Medulla oblongata (tissue), 1 donor: ENCODE results near the gene FFAR1.
"Not testable (repeated sequence)": the region's sequence is repeated elsewhere in the genome, so short reads cannot be mapped to it uniquely, and the experiment has no call there.

ENCODE experiments used
- DNase-seq: peaks from one replicate; pipeline ENCODE4 v3.0.0-alpha.2; 2015; ENCODE audit errors: extremely low spot score

FFAR1 gene

DNA sequence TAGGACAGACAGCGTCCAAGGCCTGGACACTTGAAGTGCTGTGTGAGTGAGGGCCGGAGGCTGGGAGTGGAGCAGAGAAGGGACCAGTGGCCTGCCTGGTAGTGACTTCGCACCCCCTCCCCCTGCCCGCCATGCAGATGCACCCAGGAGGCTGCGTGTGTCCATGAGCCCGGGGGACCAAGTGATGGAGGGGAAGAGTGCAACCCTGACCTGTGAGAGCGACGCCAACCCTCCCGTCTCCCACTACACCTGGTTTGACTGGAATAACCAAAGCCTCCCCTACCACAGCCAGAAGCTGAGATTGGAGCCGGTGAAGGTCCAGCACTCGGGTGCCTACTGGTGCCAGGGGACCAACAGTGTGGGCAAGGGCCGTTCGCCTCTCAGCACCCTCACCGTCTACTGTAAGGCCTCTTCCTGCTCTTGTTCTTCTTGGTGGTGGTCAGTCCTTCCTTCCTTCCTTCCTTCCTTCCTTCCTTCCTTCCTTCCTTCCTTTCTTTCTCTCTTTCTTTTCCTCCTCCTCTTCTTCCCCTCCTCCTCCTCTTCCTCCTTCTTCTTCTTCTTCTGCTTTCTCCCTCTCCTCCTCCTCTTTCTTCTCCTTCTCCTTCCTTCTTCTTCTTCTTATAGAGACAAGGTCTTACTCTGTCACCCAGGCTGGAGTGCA, 6.0 kb upstream of the FFAR1 start:
- DNase-seq, result no peak

DNA sequence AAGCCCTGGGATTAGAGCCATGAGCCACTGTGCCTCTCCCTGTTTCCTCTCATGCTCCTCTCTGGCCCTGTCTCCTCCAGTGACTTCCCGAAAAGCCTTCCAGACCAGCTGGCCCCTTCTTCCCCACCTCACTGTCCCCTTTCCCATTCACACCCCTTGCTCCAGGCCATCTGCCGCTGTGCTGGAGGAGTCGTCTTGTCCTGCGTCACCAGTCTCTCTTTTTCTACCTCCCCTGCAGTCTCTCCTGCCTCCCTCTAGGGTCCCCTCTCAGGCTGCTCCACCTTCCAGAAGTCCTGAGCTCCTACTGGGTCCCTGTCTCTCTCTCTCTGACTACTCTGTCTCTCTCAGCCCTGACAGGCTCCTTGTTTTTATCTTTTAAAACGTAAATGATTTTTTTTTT, 5.3 kb upstream of the FFAR1 start:
- no peak for DNase-seq

DNA sequence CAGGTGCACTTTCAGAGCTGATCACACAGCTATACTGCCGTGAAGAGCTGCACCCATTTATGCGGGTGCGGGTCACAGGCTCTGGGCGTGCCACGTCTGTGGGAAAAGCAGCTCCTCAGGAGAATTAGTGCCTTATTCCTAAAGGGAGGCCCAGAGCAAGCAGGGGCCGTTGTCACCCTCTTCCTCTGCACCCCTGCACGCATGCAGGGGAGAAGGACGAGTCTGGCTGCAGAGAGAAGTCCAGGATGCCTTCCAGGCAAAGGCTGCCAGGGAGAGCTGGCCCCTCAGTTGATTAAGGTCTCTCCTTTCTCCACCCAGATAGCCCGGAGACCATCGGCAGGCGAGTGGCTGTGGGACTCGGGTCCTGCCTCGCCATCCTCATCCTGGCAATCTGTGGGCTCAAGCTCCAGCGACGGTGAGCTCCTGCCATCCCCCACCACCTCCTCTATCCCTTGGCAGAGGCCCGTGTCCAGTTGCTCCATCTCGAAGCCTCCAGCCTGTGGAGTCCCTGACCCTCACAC, 3.1 kb upstream of the FFAR1 start:
- no peak for DNase-seq

DNA sequence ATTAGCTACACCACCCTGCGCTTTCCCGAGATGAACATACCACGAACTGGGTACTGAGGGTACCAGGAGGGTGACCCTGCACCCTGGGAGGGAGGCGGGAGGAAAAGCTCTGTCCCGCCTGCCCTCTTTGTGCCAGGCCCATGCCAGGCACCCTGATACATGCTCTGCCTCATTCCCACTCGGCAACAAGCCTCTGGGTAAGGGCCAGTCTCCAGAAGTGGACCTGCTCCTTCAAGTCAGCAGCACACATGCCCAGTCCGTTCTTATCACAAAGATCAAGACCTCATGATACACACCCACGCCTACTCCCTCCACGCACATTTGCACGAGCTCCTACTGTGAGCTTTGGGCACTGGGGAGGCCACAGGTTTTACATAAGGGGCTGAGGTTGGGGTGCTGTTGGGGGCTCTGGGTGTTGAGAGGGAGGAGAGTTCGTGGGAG, 2.0 kb upstream of the FFAR1 start:
- DNase-seq, result no peak

DNA sequence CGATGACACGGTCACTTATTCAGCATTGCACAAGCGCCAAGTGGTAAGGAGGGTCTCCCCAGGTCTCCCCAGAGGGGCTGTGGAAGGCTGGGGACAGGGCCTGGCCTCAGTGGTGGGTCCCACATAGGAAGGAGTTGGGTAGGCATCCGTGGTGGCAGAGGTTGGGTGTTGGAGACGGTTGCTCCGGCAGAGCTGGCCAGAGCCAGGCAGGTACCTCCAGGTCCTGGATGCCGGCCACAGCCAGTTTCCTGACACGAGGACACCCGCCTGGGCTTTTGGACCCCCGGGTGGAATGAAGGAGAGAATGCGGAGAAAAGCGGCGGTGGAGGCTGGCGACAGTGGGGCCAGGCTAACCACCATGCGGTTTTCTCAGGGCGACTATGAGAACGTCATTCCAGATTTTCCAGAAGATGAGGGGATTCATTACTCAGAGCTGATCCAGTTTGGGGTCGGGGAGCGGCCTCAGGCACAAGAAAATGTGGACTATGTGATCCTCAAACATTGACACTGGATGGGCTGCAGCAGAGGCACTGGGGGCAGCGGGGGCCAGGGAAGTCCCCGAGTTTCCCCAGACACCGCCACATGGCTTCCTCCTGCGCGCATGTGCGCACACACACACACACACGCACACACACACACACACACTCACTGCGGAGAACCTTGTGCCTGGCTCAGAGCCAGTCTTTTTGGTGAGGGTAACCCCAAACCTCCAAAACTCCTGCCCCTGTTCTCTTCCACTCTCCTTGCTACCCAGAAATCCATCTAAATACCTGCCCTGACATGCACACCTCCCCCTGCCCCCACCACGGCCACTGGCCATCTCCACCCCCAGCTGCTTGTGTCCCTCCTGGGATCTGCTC, 1.3 kb upstream of the FFAR1 start:
- peak; percentile 17 for DNase-seq

DNA sequence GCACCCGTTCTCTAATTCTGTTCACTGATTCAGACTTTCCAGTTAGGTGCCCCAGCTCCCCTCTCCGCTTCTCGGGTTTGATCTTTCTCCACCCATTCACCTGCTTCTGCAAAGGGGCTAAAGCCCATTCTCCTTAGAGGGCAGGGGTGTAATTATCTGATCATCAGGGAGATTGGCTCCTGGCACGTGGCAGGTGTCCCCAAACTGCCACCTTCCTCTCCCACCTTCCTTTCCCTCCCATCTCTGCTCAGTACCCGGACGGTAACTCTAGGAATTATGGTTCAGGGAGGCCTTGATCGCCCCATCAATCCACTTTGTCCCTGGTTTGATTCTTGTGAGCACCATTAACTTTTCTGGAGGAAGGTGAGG, 212 bp downstream of the FFAR1 start:
- no peak for DNase-seq

DNA sequence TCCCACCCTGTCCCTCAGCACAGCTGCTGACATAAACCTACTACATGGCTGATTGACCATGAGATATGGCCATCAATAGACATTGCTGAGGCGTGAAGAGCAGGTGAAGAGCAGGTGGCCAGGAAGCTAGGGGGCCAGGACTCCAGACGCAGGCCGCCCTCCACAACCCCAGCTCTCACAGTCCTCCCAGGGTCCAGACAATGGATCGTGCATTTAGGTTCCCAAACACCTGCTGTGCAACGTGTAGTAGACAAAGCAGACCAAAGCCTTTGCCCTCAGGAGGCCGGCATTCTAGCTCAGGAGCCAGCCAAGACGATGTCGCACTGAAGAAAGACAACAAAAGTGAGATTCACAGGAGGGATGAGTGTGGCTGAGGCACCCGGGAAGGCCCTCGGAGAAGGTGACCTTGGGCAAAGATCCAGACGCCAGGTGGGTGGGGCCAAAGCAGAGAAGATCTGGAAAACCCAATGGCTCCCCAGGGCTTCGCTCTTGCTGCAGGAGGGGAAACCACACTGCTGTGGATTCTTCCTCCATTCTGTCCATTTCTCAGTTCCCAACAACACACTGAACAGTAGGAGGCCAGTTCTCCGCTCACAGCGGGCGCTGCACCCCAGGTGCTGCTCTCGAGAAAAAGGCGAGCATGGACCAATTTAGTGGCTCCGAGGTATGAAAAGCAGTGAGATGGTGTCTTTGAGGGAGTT, 1.4 kb downstream of the FFAR1 start:
- DNase-seq, result no peak

DNA sequence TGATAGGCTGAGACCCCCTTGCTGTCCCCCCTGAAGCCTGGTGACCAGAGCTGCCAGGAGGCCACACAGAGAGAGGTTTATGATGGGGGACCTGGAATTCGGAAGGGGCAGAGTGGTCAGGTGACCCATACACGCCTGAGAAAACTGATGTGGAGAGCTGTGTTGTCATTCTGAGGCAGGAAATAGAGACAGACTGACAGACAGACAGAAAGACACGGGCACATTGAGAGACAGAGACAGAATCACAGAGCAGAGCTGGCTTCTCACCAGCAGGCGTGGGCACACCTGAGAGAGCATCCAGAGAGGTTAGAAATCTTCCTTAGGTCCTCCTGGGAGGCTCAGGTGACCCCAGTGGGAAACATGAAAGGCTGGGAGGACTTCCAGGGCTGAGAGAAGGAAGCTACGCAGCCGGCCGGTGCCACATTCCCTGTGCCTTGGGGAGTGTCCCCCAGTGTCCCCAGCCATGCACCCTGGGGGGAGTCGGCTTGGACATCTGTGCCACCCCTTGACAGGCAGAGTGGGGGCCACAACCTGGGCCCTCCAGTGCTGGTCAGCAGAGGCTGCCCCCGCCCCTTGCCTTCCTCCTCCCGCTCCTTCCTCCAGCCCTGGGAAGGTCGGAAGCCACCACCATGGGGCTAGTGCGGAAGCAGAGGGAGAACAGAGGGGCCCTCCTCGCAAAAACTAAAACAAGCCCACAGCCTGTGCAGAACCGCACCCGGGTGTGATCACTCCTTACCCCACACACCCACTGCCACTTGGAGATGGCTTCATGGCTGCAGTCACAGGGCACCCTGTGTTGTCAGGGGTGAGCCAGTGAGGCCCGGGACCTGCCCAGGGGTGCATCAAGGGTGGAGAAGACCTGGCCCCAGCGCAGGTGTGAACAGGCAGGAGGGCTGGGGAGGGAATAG, 2.2 kb downstream of the FFAR1 start:
- DNase-seq, result no peak

DNA sequence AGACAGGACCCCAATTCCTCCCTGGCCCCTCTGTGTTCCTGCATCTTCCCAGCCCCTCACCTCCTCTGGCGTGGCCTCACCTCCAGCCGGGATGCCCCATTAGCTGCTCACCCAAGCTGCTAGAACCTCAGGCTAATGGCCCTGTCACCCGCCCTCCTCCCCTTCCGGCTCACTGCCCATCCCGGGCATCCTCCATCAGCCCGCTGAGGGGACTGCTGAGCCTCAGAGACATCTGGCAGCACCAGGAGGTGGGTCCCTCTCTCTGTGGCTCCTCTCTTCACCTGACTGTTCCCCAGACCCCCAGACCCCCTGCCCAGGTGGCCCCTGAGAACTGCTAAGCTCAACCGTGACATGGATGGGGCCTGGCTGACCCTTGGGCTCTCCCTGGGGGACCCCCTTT, 2.9 kb downstream of the FFAR1 start:
- DNase-seq, result no peak

DNA sequence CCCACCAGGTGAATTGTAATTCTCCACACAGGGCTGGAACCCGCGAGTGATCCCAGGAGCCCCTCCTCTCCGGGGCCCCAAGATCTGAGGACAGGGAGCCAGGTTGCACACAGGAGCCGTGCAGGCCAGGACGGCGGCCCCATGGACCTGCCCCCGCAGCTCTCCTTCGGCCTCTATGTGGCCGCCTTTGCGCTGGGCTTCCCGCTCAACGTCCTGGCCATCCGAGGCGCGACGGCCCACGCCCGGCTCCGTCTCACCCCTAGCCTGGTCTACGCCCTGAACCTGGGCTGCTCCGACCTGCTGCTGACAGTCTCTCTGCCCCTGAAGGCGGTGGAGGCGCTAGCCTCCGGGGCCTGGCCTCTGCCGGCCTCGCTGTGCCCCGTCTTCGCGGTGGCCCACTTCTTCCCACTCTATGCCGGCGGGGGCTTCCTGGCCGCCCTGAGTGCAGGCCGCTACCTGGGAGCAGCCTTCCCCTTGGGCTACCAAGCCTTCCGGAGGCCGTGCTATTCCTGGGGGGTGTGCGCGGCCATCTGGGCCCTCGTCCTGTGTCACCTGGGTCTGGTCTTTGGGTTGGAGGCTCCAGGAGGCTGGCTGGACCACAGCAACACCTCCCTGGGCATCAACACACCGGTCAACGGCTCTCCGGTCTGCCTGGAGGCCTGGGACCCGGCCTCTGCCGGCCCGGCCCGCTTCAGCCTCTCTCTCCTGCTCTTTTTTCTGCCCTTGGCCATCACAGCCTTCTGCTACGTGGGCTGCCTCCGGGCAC, 3.9 kb downstream of the FFAR1 start:
- no peak for DNase-seq

DNA sequence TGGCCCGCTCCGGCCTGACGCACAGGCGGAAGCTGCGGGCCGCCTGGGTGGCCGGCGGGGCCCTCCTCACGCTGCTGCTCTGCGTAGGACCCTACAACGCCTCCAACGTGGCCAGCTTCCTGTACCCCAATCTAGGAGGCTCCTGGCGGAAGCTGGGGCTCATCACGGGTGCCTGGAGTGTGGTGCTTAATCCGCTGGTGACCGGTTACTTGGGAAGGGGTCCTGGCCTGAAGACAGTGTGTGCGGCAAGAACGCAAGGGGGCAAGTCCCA, 4.4 kb downstream of the FFAR1 start:
- no peak for DNase-seq

DNA sequence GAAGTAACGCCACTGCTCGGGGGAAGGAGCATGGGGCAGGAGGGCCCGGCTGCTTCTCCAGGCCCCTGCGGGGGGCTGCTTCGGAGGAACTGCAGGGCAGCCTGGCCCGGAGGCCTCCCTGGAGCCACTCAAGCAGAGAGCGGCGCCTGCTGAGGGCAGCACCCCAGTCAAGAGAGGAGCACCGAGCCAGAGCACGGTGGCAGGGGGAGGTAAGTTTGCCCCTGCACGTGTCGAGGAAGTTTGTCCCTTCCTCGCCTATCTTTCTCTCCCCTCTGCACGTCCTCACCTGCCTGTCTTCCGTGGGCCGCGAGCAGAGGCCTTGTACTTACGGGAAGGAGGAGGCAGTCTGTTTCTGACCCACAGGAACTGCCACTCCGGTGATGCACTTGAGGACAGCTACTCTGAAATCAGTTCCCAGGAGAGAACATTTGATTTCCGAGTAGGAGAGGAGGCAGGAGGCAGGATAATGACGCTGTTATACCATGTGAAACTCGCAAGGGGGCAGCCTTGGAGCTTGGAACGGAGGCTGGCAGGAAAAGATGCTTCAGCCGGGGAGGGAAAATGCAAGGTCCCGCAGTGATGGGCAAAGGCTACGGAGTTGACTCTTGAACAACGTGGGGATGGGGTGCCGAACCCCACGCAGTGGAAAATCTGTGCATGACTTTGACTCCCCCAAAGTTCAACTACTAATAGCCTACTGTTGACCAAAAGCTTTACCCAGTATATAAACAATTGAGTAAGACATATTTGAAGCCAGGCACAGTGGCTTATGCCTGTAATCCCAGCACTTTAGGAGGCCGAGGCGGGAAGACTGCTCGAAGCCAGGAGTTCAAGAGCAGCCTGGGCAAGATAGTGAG, 5.0 kb downstream of the FFAR1 start:
- DNase-seq, result peak; percentile 88

DNA sequence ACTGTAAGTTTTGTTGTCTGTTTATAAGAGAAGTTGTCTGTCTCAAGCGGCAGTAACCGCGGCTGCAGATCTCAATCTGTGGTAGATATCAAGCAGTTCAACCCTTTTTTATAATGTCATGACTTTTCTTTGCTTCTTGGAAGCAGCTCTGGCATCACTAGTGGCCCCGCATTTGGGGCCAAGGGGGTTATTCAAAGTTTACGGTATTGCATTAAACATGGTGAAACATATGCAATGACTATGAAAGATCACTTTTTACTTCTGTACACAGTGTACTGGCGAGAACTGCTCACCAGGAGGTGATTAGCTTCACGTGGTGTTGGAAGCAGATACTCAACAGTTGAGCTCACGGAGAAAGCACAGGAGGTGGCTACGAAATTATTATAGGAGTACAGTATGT, 5.9 kb downstream of the FFAR1 start:
- no peak for DNase-seq

DNA sequence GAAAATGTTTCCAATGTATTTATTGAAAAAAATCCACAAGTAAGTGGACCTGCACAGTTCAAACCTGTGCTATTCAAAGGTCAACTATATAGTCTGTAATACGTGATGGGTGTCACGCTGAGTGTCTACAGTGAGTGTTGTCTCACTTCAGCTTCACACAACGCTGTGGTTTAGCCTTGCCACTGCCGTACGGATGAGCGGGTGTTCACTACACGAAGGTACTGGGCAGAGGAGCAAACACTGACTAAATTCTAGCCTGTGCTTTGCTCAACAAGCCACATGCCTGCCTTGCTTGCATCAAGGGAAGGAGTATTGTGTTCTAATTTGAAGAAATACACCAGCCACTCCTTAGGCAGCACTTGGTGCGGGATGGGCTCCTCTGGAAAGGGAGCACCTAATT, 7.2 kb downstream of the FFAR1 start:
- DNase-seq, result no peak

DNA sequence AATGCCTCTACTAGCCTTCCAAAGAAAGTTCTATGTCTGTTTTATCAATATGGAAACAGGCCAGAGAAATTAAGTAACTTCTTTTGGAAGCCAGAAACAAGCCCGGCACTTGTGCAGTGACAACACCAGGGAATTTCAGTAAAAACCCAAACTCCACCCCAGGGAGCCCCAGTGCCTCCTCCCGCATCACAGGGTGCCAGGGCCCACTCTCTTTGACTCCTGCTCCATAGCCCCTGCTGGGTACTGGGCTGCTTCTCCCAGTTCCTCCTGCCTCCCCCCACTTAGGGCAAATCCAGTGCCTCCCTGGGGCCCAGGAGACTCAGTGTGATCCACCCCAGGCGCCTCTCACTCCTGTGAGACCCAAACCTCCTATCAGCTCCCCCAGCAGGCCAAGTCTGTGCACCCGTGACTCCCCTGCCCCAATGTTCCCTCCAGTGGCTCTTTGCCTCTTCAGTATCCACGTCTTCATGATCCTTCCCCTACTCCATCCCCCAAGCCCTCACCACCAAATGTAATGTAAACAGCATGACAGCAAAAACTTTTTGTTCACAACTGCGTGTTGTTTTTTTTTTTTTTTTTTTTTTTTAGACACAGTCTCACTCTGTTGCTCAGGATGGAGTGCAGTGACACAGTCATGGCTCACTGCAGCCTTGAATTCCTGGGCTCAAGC, 8.2 kb downstream of the FFAR1 start:
- no peak for DNase-seq

DNA sequence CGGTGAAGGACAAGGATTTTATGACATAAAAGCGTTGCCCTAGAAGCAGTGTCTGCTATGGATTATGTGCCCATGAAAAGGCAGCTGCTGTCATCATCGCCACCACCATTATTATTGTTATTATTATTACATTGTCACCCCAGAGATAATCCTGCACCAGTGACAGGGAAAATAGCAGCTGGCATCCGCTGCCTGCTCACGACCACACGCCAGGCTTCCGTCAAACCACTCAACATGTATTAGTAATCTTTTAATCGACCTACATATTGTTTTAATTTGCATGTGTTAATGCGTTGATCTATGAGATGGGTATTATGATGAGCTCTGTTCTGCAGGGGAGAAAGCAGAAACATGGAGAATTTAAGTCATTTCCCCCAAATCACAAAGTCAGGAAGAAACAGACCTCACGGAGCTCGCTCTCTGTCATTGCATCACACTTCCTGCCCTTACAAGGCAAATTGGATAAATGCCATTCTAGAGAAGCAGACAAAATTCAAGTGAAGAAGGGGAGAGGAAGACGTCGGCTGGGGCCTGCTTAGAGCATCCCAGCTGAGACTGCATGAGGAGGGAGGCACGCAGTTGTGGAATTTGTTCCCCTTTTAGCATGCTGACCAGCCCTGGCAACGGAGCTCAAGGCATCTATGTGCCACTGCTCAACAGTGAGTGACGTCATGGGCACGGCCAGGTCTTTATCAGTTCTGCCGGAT, 10.3 kb downstream of the FFAR1 start, which contains the start of gene FFAR3:
Gene FFAR3, plus strand, starts transcription at position 594 of the 707 bp plus-strand sequence. CDS start 431 bp downstream, outside the sequence.
- peak; percentile 78 for DNase-seq

DNA sequence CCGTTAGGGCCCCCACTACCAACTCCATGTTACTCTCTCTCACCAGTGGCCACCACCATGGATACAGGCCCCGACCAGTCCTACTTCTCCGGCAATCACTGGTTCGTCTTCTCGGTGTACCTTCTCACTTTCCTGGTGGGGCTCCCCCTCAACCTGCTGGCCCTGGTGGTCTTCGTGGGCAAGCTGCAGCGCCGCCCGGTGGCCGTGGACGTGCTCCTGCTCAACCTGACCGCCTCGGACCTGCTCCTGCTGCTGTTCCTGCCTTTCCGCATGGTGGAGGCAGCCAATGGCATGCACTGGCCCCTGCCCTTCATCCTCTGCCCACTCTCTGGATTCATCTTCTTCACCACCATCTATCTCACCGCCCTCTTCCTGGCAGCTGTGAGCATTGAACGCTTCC, 11.1 kb downstream of the FFAR1 start:
- not testable (repeated sequence) for DNase-seq

DNA sequence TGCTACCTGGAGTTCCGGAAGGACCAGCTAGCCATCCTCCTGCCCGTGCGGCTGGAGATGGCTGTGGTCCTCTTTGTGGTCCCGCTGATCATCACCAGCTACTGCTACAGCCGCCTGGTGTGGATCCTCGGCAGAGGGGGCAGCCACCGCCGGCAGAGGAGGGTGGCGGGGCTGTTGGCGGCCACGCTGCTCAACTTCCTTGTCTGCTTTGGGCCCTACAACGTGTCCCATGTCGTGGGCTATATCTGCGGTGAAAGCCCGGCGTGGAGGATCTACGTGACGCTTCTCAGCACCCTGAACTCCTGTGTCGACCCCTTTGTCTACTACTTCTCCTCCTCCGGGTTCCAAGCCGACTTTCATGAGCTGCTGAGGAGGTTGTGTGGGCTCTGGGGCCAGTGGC, 11.7 kb downstream of the FFAR1 start:
- not testable (repeated sequence) for DNase-seq

DNA sequence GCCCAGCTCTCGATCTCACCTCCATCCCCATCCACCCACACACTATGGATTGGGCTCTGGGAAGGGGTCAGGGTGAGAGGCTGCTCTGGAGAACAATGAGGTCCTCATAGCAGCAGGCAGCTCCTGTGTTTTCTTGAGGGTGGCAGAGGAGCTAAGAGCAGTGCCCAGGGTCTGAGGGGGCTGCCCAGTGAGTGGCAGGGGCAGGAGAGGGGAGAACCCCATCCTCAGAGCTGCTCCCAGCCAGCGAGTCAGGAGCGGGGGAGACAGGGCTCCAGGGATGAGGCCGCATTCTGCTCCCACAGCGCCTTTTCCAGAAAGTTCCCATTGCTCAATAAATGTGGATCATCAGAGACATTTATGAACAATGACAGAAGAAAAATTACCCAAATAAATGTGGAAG, 12.4 kb downstream of the FFAR1 start:
- DNase-seq, result not testable (repeated sequence)
